GM19351 (cell line): ENCODE data around the gene MCUB.
A peak's percentile ranks its signal among the peaks of the same experiment; 100 is the strongest.
"Not testable (repeated sequence)": the region's sequence is repeated elsewhere in the genome, so short reads cannot be mapped to it uniquely, and the experiment has no call there.

ENCODE experiments used
- ATAC-seq: cut with Tn5 transposase; IDR thresholded peaks from one replicate; pipeline ENCODE4 v1.9.1; 2021; ENCODE audit warnings: mild to moderate bottlenecking, moderate library complexity; ENCODE audit not compliant: unreplicated experiment

The MCUB gene

GRCh38 chr4:109578846-109579245 lies 18.8 kb downstream of the MCUB start:
- ATAC-seq: no peak

- ATAC-seq: not testable (repeated sequence)
Measured at GRCh38 chr4:109579997-109580396, 20.0 kb downstream of the MCUB start.

GRCh38 chr4:109588176-109588575 lies 28.1 kb downstream of the MCUB start:
- ATAC-seq: peak; percentile 100

- no peak for ATAC-seq
Measured at GRCh38 chr4:109589119-109589518, 29.1 kb downstream of the MCUB start.

- no peak for ATAC-seq
Measured at GRCh38 chr4:109589605-109590004, 29.6 kb downstream of the MCUB start.

- no peak for ATAC-seq
Measured at GRCh38 chr4:109590905-109591304, 30.9 kb downstream of the MCUB start.

GRCh38 chr4:109592367-109592766 lies 32.3 kb downstream of the MCUB start:
- ATAC-seq: no peak

- ATAC-seq: not testable (repeated sequence)
Measured at GRCh38 chr4:109595123-109595522, 35.1 kb downstream of the MCUB start.

- not testable (repeated sequence) for ATAC-seq
Measured at GRCh38 chr4:109596420-109597085, 36.5 kb downstream of the MCUB start.

GRCh38 chr4:109599046-109599652 lies 39.1 kb downstream of the MCUB start:
- no peak for ATAC-seq

GRCh38 chr4:109600431-109600830 lies 40.4 kb downstream of the MCUB start:
- ATAC-seq: no peak

- ATAC-seq: no peak
Measured at GRCh38 chr4:109601336-109601735, 41.3 kb downstream of the MCUB start.

GRCh38 chr4:109607976-109608375 lies 47.9 kb downstream of the MCUB start:
- no peak for ATAC-seq

- ATAC-seq: no peak
Measured at GRCh38 chr4:109608879-109609278, 48.8 kb downstream of the MCUB start.

GRCh38 chr4:109609431-109609830 lies 49.4 kb downstream of the MCUB start:
- no peak for ATAC-seq

GRCh38 chr4:109610489-109610888 lies 50.4 kb downstream of the MCUB start:
- ATAC-seq: no peak

GRCh38 chr4:109611045-109611646 lies 51.1 kb downstream of the MCUB start:
- ATAC-seq: no peak

GRCh38 chr4:109614015-109614414 lies 54.0 kb downstream of the MCUB start:
- ATAC-seq: no peak

- no peak for ATAC-seq
Measured at GRCh38 chr4:109614466-109614865, 54.4 kb downstream of the MCUB start.

- no peak for ATAC-seq
Measured at GRCh38 chr4:109615742-109616141, 55.7 kb downstream of the MCUB start.

GRCh38 chr4:109616243-109616642 lies 56.2 kb downstream of the MCUB start:
- no peak for ATAC-seq

GRCh38 chr4:109622626-109623025 lies 62.6 kb downstream of the MCUB start:
- ATAC-seq: no peak
